GM19240 (cell line): Measurements from ENCODE around the gene PLPPR1.

Experiments used
- DNase-seq: peaks from one replicate; pipeline ENCODE4 v3.0.0; 2011; ENCODE audit warnings: low spot score; ENCODE audit not compliant: insufficient read length

The PLPPR1 gene

GRCh38 chr9:101047848-101048397 lies 19.4 kb downstream of the PLPPR1 start:
- DNase-seq: no peak

- no peak for DNase-seq
Observed at GRCh38 chr9:101050650-101051049, 22.1 kb downstream of the PLPPR1 start.

- DNase-seq: no peak
Observed at GRCh38 chr9:101054657-101055056, 26.1 kb downstream of the PLPPR1 start.

- no peak for DNase-seq
Observed at GRCh38 chr9:101055516-101055915, 27.0 kb downstream of the PLPPR1 start.

GRCh38 chr9:101062686-101063085 lies 34.2 kb downstream of the PLPPR1 start:
- no peak for DNase-seq

- DNase-seq: no peak
Observed at GRCh38 chr9:101063192-101063591, 34.7 kb downstream of the PLPPR1 start.

GRCh38 chr9:101064206-101064605 lies 35.7 kb downstream of the PLPPR1 start:
- DNase-seq: no peak

- no peak for DNase-seq
Observed at GRCh38 chr9:101065930-101066329, 37.4 kb downstream of the PLPPR1 start.

- DNase-seq: no peak
Observed at GRCh38 chr9:101068696-101069095, 40.2 kb downstream of the PLPPR1 start.

GRCh38 chr9:101072259-101072658 lies 43.7 kb downstream of the PLPPR1 start:
- DNase-seq: no peak

GRCh38 chr9:101073122-101073521 lies 44.6 kb downstream of the PLPPR1 start:
- no peak for DNase-seq

- no peak for DNase-seq
Observed at GRCh38 chr9:101081641-101082040, 53.1 kb downstream of the PLPPR1 start.

- DNase-seq: no peak
Observed at GRCh38 chr9:101083448-101084202, 55.1 kb downstream of the PLPPR1 start.

GRCh38 chr9:101087426-101087825 lies 58.9 kb downstream of the PLPPR1 start:
- no peak for DNase-seq

GRCh38 chr9:101092922-101093321 lies 64.4 kb downstream of the PLPPR1 start:
- no peak for DNase-seq

- no peak for DNase-seq
Observed at GRCh38 chr9:101093620-101094019, 65.1 kb downstream of the PLPPR1 start.

GRCh38 chr9:101094686-101095085 lies 66.2 kb downstream of the PLPPR1 start:
- no peak for DNase-seq

GRCh38 chr9:101097210-101097609 lies 68.7 kb downstream of the PLPPR1 start:
- no peak for DNase-seq

- no peak for DNase-seq
Observed at GRCh38 chr9:101098392-101098791, 69.9 kb downstream of the PLPPR1 start.

- no peak for DNase-seq
Observed at GRCh38 chr9:101114317-101114716, 85.8 kb downstream of the PLPPR1 start.

- no peak for DNase-seq
Observed at GRCh38 chr9:101115102-101115501, 86.6 kb downstream of the PLPPR1 start.

- DNase-seq: no peak
Observed at GRCh38 chr9:101117161-101117560, 88.6 kb downstream of the PLPPR1 start.

GRCh38 chr9:101119206-101119819 lies 90.8 kb downstream of the PLPPR1 start:
- peak; percentile 4 for DNase-seq
